DND-41 (cell line): Measurements from ENCODE around the gene FHIT.

ENCODE experiments used
- ATAC-seq: fragments of 200-7000 bp; cut with Tn5 transposase; 3 replicates; pipeline ENCODE4 v1.9.1; 2021; ENCODE audit warnings: low read depth; ENCODE audit not compliant: insufficient read depth
- DNase-seq: peaks from one replicate; pipeline ENCODE4 v3.0.0-alpha.2; 2020
- H2AFZ ChIP-seq: 2 replicates; pipeline ENCODE4 v1.6.0; 2012; ENCODE audit warnings: low read depth, low read length
- H3K27ac ChIP-seq: 2 replicates; pipeline ENCODE4 v1.5.1; 2012; ENCODE audit warnings: low read length, inconsistent platforms
- H3K27me3 ChIP-seq: fragments of 200-600 bp; sonication (generic); 2 replicates; pipeline ENCODE4 v1.6.0; 2012; ENCODE audit warnings: low read length, mild to moderate bottlenecking, inconsistent platforms; ENCODE audit not compliant: insufficient read depth, poor library complexity
- H3K36me3 ChIP-seq: 2 replicates; pipeline ENCODE4 v1.5.1; 2012; ENCODE audit warnings: low read length, inconsistent platforms; ENCODE audit not compliant: insufficient read depth
- H3K4me1 ChIP-seq: 2 replicates; pipeline ENCODE4 v1.5.1; 2012; ENCODE audit warnings: mild to moderate bottlenecking, low read length; ENCODE audit not compliant: insufficient read depth
- H3K4me2 ChIP-seq: 2 replicates; pipeline ENCODE4 v1.6.0; 2012; ENCODE audit warnings: mild to moderate bottlenecking, moderate library complexity, low read length, inconsistent platforms; ENCODE audit not compliant: insufficient read depth
- H3K4me3 ChIP-seq, 2 experiments: fragments of 200-600 bp in 1 of 2; shearing (Covaris generic) in 1 of 2; 2 replicates each; pipeline ENCODE4 v1.5.1; 2012 to 2016; ENCODE audit warnings: inconsistent platforms in 2 of 2, low read length in 2 of 2, mild to moderate bottlenecking in 2 of 2, low read depth in 1 of 2, moderate library complexity in 1 of 2
- H3K79me2 ChIP-seq: 2 replicates; pipeline ENCODE4 v1.6.0; 2012; ENCODE audit warnings: low read length, inconsistent platforms; ENCODE audit not compliant: insufficient read depth
- H3K9ac ChIP-seq: 2 replicates; pipeline ENCODE4 v1.6.0; 2012; ENCODE audit warnings: low read depth, mild to moderate bottlenecking, inconsistent platforms, low read length, moderate library complexity
- H3K9me3 ChIP-seq: 2 replicates; pipeline ENCODE4 v1.5.1; 2012; ENCODE audit warnings: low read length, moderate library complexity, mild to moderate bottlenecking, inconsistent platforms; ENCODE audit not compliant: insufficient read depth, severe bottlenecking
- H4K20me1 ChIP-seq: 2 replicates; pipeline ENCODE4 v1.6.0; 2012; ENCODE audit warnings: low read length; ENCODE audit not compliant: insufficient read depth
- CTCF ChIP-seq: IDR thresholded peaks from 2 replicates; pipeline ENCODE4 v1.5.1; 2012; ENCODE audit warnings: borderline replicate concordance, low read length, moderate library complexity, mild to moderate bottlenecking; ENCODE audit not compliant: poor library complexity, severe bottlenecking; ENCODE audit errors: extremely low read depth
- EZH2 ChIP-seq: IDR thresholded peaks from 3 replicates; pipeline ENCODE4 v1.6.1; 2012; ENCODE audit warnings: borderline replicate concordance, low read depth, mild to moderate bottlenecking, moderate library complexity, low read length, inconsistent platforms; ENCODE audit not compliant: severe bottlenecking

The FHIT gene

GRCh38 chr3:60501314-60501713 is 749.9 kb downstream of the FHIT start:
- TF ChIP-seq CTCF (no peak), EZH2 (no peak)
- no peak overlapping the region for H3K4me3 ChIP-seq
- H3K27me3 ChIP-seq = no peaks in the 10 kb centered on the region
- ATAC-seq = no peak
- no peaks in the 10 kb centered on the region for H3K79me2 ChIP-seq
- no peak overlapping the region for H3K4me2 ChIP-seq
- no peaks in the 10 kb centered on the region for H3K4me1 ChIP-seq
- no peak for DNase-seq
- H3K27ac ChIP-seq = no peak overlapping the region
- H3K9me3 ChIP-seq = no peaks in the 10 kb centered on the region
- H2AFZ ChIP-seq = no peak overlapping the region
- no peak overlapping the region for H3K9ac ChIP-seq
- no peaks in the 10 kb centered on the region for H4K20me1 ChIP-seq
- no peaks in the 10 kb centered on the region for H3K36me3 ChIP-seq

- H3K79me2 ChIP-seq = no peaks in the 10 kb centered on the region
- H3K9me3 ChIP-seq = no peaks in the 10 kb centered on the region
- no peak overlapping the region for H3K4me3 ChIP-seq
- H3K4me1 ChIP-seq = no peaks in the 10 kb centered on the region
- no peak overlapping the region for H3K4me2 ChIP-seq
- DNase-seq = no peak
- no peaks in the 10 kb centered on the region for H4K20me1 ChIP-seq
- H3K9ac ChIP-seq = no peak overlapping the region
- no peak overlapping the region for H2AFZ ChIP-seq
- no peaks in the 10 kb centered on the region for H3K36me3 ChIP-seq
- no peak for ATAC-seq
- TF ChIP-seq CTCF (no peak), EZH2 (no peak)
- no peaks in the 10 kb centered on the region for H3K27me3 ChIP-seq
- no peak overlapping the region for H3K27ac ChIP-seq
Observed at GRCh38 chr3:60497902-60498301, 753.4 kb downstream of the FHIT start.

- Histone ChIP-seq H3K9me3 (no peaks in the 10 kb centered on the region), H3K9ac (no peak overlapping the region), H3K79me2 (no peaks in the 10 kb centered on the region), H4K20me1 (no peaks in the 10 kb centered on the region), H3K4me1 (no peaks in the 10 kb centered on the region), H3K27ac (no peak overlapping the region), H3K4me3 (no peak overlapping the region), H3K36me3 (no peaks in the 10 kb centered on the region), H3K4me2 (no peak overlapping the region), H3K27me3 (no peaks in the 10 kb centered on the region), H2AFZ (no peak overlapping the region)
- ATAC-seq = no peak
- no peak for TF ChIP-seq CTCF
- TF ChIP-seq EZH2 = no peak
- DNase-seq = no peak
Observed at GRCh38 chr3:60490992-60491391, 760.3 kb downstream of the FHIT start.

DNA sequence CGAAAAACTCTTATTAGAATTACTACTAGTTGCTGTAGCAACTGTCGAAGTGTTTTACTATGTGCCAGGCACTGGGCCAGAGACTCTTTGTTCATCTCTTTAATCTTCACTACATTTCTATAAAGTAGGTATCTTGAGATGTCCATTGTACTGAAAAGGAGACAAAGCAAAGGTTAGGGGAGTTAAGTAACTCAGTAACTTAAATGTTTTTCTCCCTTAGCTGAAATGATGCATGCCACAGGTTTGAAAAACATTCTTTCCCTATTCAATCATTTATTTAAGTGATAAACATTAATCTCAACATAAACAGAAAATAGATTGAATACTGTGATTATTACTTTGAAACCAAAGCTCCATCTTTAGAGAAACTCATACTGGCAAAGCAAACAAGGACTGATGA is 776.2 kb downstream of the FHIT start:
- no peaks in the 10 kb centered on the region for H3K36me3 ChIP-seq
- H3K4me3 ChIP-seq = no peak overlapping the region
- no peaks in the 10 kb centered on the region for H4K20me1 ChIP-seq
- no peaks in the 10 kb centered on the region for H3K79me2 ChIP-seq
- H3K27me3 ChIP-seq = no peaks in the 10 kb centered on the region
- no peak overlapping the region for H2AFZ ChIP-seq
- no peak overlapping the region for H3K4me2 ChIP-seq
- H3K9me3 ChIP-seq = peaks cover 2% of the 10 kb centered on the region
- H3K27ac ChIP-seq = no peak overlapping the region
- ATAC-seq = no peak
- no peak overlapping the region for H3K9ac ChIP-seq
- H3K4me1 ChIP-seq = no peaks in the 10 kb centered on the region
- no peak for DNase-seq
- TF ChIP-seq CTCF (no peak), EZH2 (no peak)
